ENCODE results near the gene ADAMTS4.

The ADAMTS4 gene

DNA sequence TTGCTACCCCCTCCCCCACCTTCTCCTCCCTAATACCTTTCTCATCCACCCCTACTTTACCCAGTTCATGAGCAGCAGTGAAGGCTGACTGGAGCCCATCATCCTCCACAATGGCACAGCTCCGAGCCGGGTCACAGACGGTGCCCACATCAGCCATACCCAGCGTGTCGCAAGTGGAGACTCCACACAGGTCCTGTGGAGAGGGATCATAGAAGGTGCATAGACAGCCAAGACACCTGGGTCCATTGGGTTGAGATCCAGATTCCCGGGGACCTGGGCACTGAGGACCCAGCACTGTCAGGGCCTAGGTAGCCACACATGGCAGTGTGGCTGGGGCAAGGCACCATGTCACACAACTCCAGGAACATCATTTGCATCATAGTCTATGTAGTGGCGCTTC lies 2.7 kb downstream of the ADAMTS4 start:
- no peak for DNase-seq (ENCODE audit: low read depth)

DNA sequence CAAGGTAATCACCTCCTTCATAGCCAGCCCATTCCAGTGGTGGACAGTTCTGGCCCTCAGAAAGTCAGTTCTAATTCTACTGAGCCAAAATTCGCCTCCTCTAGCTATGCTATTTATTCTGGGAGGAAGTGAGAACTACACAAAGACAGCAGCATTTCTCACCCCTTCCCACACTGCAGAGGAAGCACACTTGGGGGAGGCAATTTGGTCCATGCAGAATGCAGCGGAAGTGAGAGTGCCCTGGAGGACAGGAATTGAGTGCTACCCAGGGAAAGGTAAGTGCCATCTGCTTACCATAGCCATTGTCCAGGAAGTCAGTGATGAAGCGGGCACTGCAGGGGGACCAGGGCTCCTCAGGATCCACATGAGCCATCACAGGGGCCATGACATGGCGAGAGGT lies 3.7 kb downstream of the ADAMTS4 start:
- no peak for DNase-seq (ENCODE audit: low read depth)

GRCh38 chr1:161193561-161194235 lies 5.2 kb downstream of the ADAMTS4 start:
- DNase-seq (ENCODE audit: low read depth), result no peak

DNA sequence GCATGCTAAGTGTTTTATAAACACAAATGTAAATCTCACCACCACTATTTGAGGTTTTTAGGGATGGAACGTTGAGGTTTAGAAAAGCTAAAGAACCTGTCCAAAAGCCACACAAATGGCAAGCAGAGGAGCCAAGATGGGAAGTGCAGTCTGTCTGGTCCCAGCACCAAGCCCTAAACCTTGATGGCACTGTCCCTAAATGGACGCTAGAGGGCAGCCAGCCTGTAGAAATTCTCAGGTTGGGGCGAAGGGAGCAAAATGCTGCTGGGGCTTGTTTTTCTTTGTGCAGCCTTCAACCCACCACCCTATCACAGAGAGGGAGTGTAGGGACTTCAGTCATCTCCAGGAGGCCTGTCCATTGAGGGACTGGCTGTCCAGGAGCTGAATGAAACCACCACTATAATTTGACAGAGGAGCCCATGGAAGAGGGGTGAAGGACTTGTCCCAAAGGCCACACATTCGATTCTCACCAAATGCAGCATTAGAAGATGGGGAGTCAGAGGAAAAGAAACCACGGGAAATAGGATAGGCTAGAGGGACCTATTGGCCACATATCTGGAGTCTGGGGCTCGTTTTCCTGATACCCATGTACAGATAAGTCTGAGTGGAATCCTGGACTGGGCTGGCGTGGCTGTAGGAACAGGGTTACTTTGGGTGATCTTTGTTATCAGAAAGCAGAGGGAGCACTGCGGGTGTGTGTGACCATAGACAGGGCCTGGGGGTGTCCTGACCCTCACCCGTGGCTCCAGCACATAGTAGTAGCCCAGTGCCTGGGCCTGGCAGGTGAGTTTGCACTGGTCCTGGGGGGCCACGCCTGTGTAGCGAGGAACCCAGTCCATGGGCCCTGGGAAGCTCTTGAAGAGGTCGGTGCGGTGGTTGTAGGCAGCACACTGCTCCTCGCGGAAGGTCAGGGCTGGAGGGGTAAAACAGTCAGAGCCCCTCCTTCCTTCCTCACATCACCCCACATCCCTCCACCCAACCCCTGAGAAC lies 6.1 kb downstream of the ADAMTS4 start:
- peak; percentile 49 for DNase-seq (ENCODE audit: low read depth)

DNA sequence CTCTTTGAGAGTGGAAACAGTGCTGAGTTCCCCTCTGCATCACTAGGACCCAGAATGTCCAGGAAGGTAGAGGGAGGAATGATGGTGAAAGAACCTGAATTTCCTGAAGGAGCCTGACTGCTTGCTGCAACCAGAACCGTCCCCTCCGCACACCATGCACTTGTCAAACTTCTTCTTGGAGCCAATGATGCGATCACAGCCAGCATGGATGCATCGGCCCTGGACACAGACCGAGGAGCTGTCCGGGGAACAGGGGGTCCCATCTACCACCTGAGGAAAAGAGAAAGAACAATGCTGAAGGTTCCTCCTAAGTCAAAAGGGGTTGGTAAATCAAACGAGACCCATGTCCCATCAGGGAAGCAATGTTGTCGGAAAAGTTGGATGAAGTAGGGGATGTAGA lies 6.9 kb downstream of the ADAMTS4 start:
- DNase-seq (ENCODE audit: low read depth), result no peak

DNA sequence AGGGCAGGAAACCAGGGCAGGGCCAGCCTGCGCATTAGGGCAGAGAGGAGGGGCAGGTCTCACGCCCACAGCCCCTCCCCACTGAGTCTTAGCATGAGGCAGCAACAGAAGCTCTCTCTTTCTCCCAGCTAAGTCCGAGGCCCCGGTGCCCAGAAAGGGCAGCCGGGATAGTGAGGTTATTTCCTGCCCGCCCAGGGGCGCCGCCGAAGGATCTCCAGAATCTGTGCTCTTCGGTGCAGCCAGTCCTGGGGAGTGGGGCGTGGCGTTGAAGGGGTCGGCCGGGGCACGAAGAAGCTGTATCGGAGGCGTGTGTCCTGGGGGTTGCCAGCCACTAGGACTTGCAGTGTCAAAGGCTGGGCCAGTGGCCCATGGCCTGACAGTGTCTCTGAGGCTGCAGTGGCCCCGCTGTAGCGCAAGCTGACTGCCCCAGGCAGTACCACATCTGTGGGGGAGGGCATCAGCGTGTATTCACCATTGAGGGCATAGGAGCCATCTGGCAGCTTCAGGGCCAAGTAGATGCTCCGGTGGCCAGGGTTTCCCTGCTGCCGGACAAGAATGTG lies 7.8 kb downstream of the ADAMTS4 start:
- DNase-seq (ENCODE audit: low read depth), result no peak

- no peak for DNase-seq (ENCODE audit: low read depth)
Measured at GRCh38 chr1:161189036-161189435, 9.8 kb downstream of the ADAMTS4 start.

GRCh38 chr1:161188381-161188780 lies 10.5 kb downstream of the ADAMTS4 start:
- no peak for DNase-seq (ENCODE audit: low read depth)

DNA sequence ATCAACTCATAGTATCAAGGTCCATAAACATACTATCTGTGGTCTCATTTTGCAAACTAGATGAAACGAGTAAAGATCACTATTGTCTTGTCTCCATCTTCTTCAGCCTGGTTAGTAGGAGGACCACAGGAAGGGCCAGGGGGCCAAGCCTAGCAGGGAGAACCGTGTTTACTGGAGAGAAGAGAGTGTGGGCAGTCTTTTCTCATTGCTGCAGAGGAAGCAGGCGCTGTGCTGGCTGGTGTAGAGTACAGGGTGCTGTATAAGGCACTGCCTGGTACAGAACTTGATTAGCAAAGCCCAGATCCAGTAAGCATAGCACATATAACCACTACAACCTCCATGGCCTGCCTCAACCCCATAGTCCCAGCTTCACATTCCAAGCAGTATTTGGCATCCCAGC lies 11.5 kb downstream of the ADAMTS4 start:
- no peak for DNase-seq (ENCODE audit: low read depth)

- no peak for DNase-seq (ENCODE audit: low read depth)
Measured at GRCh38 chr1:161185732-161186311, 13.0 kb downstream of the ADAMTS4 start.

- peak; percentile 55 for DNase-seq (ENCODE audit: low read depth)
Measured at GRCh38 chr1:161185282-161185682, 13.6 kb downstream of the ADAMTS4 start.

DNA sequence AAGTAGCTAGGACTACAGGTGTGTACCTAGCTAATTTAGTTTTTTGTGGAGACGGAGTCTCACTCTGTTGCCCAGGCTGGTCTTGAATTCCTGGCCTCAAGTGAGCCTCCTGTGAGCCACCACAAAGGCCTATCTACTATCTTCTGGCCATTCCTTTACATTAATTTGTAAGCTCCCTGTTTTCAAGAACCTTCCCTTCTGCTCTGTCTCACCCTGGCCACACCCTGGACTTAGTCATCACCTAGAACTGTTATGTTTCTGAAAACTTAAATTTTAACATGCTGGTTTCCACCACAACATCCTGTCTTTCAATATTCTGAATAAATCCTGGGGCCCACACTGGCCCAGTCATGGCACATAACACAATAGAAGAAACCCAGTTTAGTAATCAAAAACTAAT lies 16.6 kb downstream of the ADAMTS4 start:
- peak; percentile 47 for DNase-seq (ENCODE audit: low read depth)

GRCh38 chr1:161180639-161181038 lies 18.2 kb downstream of the ADAMTS4 start:
- no peak for DNase-seq (ENCODE audit: low read depth)

- no peak for DNase-seq (ENCODE audit: low read depth)
Measured at GRCh38 chr1:161179698-161180097, 19.2 kb downstream of the ADAMTS4 start.

DNA sequence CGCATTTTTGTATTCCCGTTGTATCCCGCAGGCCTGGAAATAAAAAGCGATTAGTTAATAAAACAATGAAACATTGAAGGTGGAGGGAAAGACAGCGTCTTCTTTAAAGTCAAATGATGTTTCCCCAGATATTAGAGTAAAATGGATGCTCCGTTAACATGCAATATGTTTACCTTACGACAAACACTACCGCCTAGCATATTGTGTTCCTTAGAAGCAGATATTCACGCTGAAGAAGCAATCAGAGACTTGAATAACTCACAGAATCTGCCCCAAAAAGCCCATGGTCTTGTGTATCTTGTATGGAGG lies 21.0 kb downstream of the ADAMTS4 start:
- DNase-seq (ENCODE audit: low read depth), result no peak

DNA sequence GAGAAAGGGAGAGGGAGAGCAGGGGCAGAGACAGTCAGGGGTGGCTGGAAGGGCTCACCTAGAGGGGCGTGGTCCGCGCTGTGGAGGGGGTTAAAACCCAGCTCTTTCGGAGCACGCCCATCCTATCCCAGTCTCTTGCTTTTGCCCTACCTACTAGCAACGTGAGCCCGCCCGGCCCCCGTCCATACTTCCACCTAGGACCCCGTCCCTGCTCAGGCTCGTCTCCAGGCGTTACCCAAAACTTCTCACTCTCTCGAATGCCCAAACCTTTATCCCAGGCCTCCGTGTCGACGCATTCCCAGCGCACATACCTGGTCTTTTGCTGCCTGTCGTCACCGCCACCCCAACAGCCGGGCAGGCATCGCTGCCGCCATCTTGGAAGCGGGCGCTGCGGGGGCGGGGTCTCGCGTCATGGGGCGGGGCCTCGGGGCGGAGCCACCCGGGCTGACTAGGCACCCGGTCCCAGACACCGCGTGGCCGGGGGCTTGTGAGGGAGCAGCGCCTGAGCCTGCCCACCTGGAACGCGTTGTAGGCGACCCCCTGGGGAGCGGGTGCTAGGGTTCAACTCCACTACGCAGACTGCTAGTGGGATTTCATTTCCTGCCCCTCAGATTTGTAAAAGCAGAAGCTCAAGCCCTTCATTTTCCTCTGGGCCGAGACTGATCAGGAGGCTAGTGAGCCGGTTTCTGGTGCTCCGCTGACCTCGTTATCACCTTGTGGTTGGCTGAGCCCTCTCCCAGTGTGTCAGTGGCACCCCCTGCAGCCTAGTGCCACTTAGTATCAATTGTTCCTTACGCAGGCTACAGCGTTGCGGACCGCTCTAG lies 21.5 kb downstream of the ADAMTS4 start, which contains the start of gene B4GALT3:
Gene B4GALT3 (minus strand): TSS at position 396 of the 824 bp plus-strand sequence. CDS start 1,447 bp downstream, outside the sequence.
- DNase-seq (ENCODE audit: low read depth), result peak; percentile 98

DNA sequence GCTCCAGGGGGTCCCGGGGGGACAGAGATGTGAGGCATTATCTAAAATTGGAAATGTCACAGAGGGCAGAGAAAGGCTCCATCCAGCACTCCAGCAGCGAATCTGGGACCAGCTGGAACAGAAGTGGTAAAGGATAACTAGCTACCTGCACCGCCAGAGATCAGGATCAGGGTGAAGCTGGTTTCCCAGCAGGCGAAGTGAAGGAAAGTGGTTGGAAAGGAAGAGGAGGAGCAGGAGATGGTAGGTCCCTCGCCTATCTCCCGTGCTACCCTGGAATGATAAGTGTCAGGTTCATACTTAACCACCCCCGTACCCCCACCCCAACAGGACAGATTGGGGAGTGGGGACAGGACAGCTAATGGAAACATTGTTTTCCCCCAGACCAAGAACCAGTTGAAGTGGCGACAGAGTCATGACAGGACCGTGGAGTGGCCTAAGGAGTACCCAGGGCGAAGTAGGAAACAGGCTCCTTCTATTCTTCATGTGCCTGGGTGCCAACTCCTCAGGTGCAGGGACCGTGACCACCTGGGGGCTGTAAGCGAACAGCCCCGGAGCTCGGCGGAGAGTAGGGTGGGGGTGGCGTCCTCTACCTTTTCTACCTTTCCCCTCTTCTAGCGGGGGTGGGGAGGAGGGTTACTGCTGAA lies 22.3 kb downstream of the ADAMTS4 start:
- DNase-seq (ENCODE audit: low read depth), result no peak

DNA sequence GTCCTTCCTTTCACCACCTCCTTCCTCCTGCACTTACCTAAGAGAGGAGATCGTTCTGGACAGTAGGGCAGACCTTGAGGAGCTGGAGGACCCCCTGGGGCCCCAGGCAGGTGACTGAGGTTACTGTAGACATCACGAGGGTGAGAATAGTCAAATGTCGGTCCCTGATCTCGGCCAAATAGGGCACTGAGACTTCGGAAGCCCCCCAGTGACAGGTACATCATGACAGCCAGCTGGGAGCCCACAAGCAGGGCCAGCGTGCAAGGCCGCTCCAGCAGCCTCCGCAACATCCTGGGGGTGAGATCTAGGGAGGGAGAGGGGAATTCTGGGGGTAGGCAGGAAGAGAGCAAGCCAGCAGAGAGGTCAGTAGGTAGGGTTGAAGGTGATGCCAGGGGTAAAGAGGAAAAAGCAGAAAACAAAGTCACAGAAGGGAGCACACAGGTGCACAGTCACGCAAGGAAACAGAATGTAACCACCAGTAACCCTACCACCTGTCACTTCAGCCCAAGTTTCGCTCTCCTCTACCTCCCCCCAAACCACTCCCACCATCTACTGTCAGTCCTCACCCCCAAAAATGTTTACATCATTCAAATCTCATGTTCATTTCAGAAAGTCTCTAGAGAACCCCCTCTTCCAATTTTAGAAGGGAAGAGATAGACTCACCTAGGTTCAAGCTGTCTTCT lies 22.9 kb downstream of the ADAMTS4 start:
- DNase-seq (ENCODE audit: low read depth), result no peak

DNA sequence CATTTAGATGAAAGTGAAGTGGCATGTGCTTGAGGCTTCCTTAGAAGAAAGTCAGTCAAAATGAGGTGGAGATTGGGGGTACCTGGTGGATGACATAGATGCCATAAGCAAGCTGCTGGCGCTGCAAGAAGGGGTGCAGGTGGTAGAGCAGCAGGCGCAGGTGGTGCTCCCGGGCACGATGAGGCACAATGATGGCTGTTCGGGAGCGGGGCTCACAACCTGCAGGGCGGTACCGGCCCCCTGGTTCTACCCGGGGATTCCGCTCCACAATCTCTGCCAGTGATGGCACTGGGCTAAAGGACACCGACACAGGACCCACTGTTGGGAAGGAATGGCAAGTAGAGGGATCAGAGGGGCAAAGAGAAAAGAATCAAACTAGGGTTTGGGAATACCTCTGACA lies 23.9 kb downstream of the ADAMTS4 start:
- no peak for DNase-seq (ENCODE audit: low read depth)

GRCh38 chr1:161173711-161174110 lies 25.1 kb downstream of the ADAMTS4 start:
- DNase-seq (ENCODE audit: low read depth), result no peak
